Kidney (tissue), 14 donors: ENCODE data around the gene OTOP3. TPM values are rescaled to one million over a fixed set of nuclear protein-coding genes. Genes with fewer than 3 reads are reported as not detected.

Source experiments
- DNase-seq, 5 donors: peaks; one replicate each; pipeline ENCODE4 v3.0.0-alpha.2; 2013 to 2020
- FAIRE-seq: peaks from 2 replicates; lab custom pipeline; 2012; peaks lifted over from hg19 to GRCh38; lab: Jason Lieb, UNC
- H3K27ac ChIP-seq, 2 donors: one replicate each; pipeline ENCODE4 v1.7.0; 2013; ENCODE audit warnings: low read depth in 2 of 2, low read length in 2 of 2, inconsistent platforms in 1 of 2
- H3K27me3 ChIP-seq: one replicate; pipeline ENCODE4 v1.7.1; 2013; ENCODE audit warnings: low read length, inconsistent platforms; ENCODE audit not compliant: control insufficient read depth, insufficient read depth
- H3K36me3 ChIP-seq, 3 donors: one replicate each; pipeline versions ENCODE4 v1.7.0 to v1.7.1; 2013; ENCODE audit warnings: low read length in 3 of 3, control low read depth in 1 of 3, inconsistent platforms in 1 of 3; ENCODE audit not compliant: insufficient read depth in 3 of 3, control insufficient read depth in 2 of 3
- H3K4me1 ChIP-seq, 3 donors: one replicate each; pipeline versions ENCODE4 v1.7.0 to v1.7.1; 2013; ENCODE audit warnings: low read length in 3 of 3, inconsistent platforms in 1 of 3, low read depth in 1 of 3; ENCODE audit not compliant: control insufficient read depth in 2 of 3, insufficient read depth in 2 of 3
- H3K4me3 ChIP-seq, 3 donors: one replicate each; pipeline versions ENCODE4 v1.7.0 to v1.8.1; 2013; ENCODE audit warnings: low read length in 3 of 3, control low read depth in 1 of 3, inconsistent platforms in 1 of 3
- H3K9ac ChIP-seq, 3 donors: one replicate each; pipeline versions ENCODE4 v1.7.0 to v1.7.1; 2013; ENCODE audit warnings: low read length in 3 of 3, control low read depth in 1 of 3, inconsistent platforms in 1 of 3
- H3K9me3 ChIP-seq, 3 donors: one replicate each; pipeline versions ENCODE4 v1.7.0 to v1.7.1; 2013; ENCODE audit warnings: low read length in 3 of 3, control low read depth in 1 of 3, inconsistent platforms in 1 of 3; ENCODE audit not compliant: control insufficient read depth in 2 of 3, insufficient read depth in 1 of 3
- intact Hi-C: fragments of 100-400 bp; cut with DNase I; formaldehyde crosslinking; loops from one replicate; pipeline ENCODE4 v1.11.1; 2022
- polyA plus RNA-seq: library from polyadenylated mRNA; stranded (reverse); fragments of 350-450 nt; fragmentation: Illumina TruSeq; extraction: RNeasy Lipid Tissue Mini Kit (QIAGEN cat#74804); gene quantifications from one replicate; pipeline ENCODE4 v1.2.3, GENCODE V29; 2014; ENCODE audit warnings: low read depth, low replicate concordance; ENCODE audit not compliant: insufficient read depth
- total RNA-seq: library from RNA; stranded (reverse); fragmentation: NEBNext Ultra II Directional; extraction: Animal tissue kit (Norgen Biotek cat#: 25700); gene quantifications from one replicate; pipeline ENCODE4 v1.2.1, GENCODE V29; 2021
- TF ChIP-seq, protein P1 (sequence below): IDR thresholded peaks from 3 replicates; pipeline ENCODE4 v1.5.1; 2012; ENCODE audit warnings: mild to moderate bottlenecking, moderate library complexity, borderline replicate concordance; ENCODE audit not compliant: insufficient read depth; ENCODE audit errors: extremely low read depth
- donor health status: control.
- donor health status: control.
- donor health status: control.
- donor health status: control.
- donor health status: control.
- donor health status: DM: yes; HTN: yes; CAD: no.
- donor health status: Normal renal cell carcinoma (clear cell type).

The OTOP3 gene
- total and polyA plus RNA-seq, 2 donors from 2014 or later: not detected

- Histone ChIP-seq H3K36me3 (no peaks in the 10 kb centered on the region), H3K9ac (no peak overlapping the region), H3K27ac (peak overlapping the region in 1 of 2 donors; percentile 72), H3K4me3 (no peak overlapping the region), H3K27me3 (no peaks in the 10 kb centered on the region), H3K4me1 (peaks cover 0 to 4% (median 3%) of the 10 kb centered on the region in 3 donors), H3K9me3 (no peaks in the 10 kb centered on the region)
- FAIRE-seq (no peak), DNase-seq (no peak)
- intact Hi-C loops: no loop called here
- TF ChIP-seq, protein P1, sequence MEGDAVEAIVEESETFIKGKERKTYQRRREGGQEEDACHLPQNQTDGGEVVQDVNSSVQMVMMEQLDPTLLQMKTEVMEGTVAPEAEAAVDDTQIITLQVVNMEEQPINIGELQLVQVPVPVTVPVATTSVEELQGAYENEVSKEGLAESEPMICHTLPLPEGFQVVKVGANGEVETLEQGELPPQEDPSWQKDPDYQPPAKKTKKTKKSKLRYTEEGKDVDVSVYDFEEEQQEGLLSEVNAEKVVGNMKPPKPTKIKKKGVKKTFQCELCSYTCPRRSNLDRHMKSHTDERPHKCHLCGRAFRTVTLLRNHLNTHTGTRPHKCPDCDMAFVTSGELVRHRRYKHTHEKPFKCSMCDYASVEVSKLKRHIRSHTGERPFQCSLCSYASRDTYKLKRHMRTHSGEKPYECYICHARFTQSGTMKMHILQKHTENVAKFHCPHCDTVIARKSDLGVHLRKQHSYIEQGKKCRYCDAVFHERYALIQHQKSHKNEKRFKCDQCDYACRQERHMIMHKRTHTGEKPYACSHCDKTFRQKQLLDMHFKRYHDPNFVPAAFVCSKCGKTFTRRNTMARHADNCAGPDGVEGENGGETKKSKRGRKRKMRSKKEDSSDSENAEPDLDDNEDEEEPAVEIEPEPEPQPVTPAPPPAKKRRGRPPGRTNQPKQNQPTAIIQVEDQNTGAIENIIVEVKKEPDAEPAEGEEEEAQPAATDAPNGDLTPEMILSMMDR: no peak
Observed at GRCh38 chr17:74970395-74970794, 34.7 kb downstream of the OTOP3 start.

GRCh38 chr17:74971069-74971841, 35.6 kb downstream of the OTOP3 start:
- peak overlapping the region in 2 of 3 donors; percentile 55 to 71 for H3K9ac ChIP-seq
- peaks cover 0 to 4% (median 3%) of the 10 kb centered on the region in 3 donors for H3K4me1 ChIP-seq
- intact Hi-C loops: no loop called here
- H3K4me3 ChIP-seq: peak overlapping the region in 2 of 3 donors; percentile 42 to 46
- FAIRE-seq (no peak), DNase-seq (no peak)
- TF ChIP-seq, protein P1: no peak
- H3K27me3 ChIP-seq: no peaks in the 10 kb centered on the region
- H3K36me3 ChIP-seq: no peaks in the 10 kb centered on the region
- no peaks in the 10 kb centered on the region for H3K9me3 ChIP-seq
- H3K27ac ChIP-seq: peak overlapping the region; percentile 9 to 72

- no peak for FAIRE-seq
- Histone ChIP-seq H3K4me3 (peak overlapping the region in 2 of 3 donors; percentile 42 to 46), H3K36me3 (no peaks in the 10 kb centered on the region), H3K9ac (peak overlapping the region in 2 of 3 donors; percentile 55 to 71), H3K27ac (peak overlapping the region; percentile 9 to 72), H3K9me3 (no peaks in the 10 kb centered on the region), H3K4me1 (peaks cover 0 to 4% (median 3%) of the 10 kb centered on the region in 3 donors), H3K27me3 (no peaks in the 10 kb centered on the region)
- TF ChIP-seq, protein P1: no peak
- intact Hi-C loops: no loop called here
- no peak for DNase-seq
Observed at GRCh38 chr17:74971842-74972106, 36.1 kb downstream of the OTOP3 start.
